Pancreas (tissue), 10 donors: ENCODE measurements around the gene LHFPL2. TPM values are rescaled to one million over a fixed set of nuclear protein-coding genes. Genes with fewer than 3 reads are reported as not detected.
"Not testable (repeated sequence)": the region's sequence is repeated elsewhere in the genome, so short reads cannot be mapped to it uniquely, and the experiment has no call there.

ENCODE experiments used
- ATAC-seq, 4 donors: fragments of 200-7000 bp; cut with Tn5 transposase; one replicate each; pipeline versions ENCODE4 v1.8.0 to v1.9.1; 2020; ENCODE audit warnings: mild to moderate bottlenecking in 4 of 4, moderate library complexity in 4 of 4
- DNase-seq, 6 donors: peaks; one replicate each; pipeline ENCODE4 v3.0.0-alpha.2; 2020
- FAIRE-seq: peaks from 2 replicates; lab custom pipeline; 2012; peaks lifted over from hg19 to GRCh38; lab: Jason Lieb, UNC
- H3K27ac ChIP-seq, 4 donors: fragments of 200-600 bp; sonication (generic); 1 replicate in 3 of 4; 2 replicates in 1 of 4; pipeline versions ENCODE4 v1.5.0 to v1.8.0; 2020
- H3K27me3 ChIP-seq, 4 donors: fragments of 200-600 bp; one replicate each; pipeline ENCODE4 v1.8.0; 2021
- H3K36me3 ChIP-seq, 3 donors: fragments of 200-600 bp; sonication (generic) in 1 of 3; one replicate each; pipeline versions ENCODE4 v1.5.0 to v1.8.0; 2020 to 2021
- H3K4me1 ChIP-seq, 3 donors: fragments of 200-600 bp; one replicate each; pipeline ENCODE4 v1.8.0; 2021
- H3K4me3 ChIP-seq, 4 donors: fragments of 200-600 bp; sonication (generic) in 2 of 4; one replicate each; pipeline versions ENCODE4 v1.5.0 to v1.8.0; 2020 to 2021
- H3K9me3 ChIP-seq, 4 donors: fragments of 200-600 bp; one replicate each; pipeline ENCODE4 v1.8.0; 2021
- CTCF ChIP-seq, 4 donors: fragments of 200-600 bp; sonication (generic) in 3 of 4; IDR thresholded peaks; one replicate each; pipeline versions ENCODE4 v1.5.0 to v1.8.0; 2021; ENCODE audit warnings: antibody characterized with exemption in 4 of 4
- WGBS, 2 donors: extraction: QIAGEN DNeasy Blood & Tissue Kit; methylation state at CpG; one replicate each; pipeline ENCODE4 v1.1.7; 2013; 5-methylcytosine and 5-hydroxymethylcytosine counted together
- intact Hi-C, 3 donors: fragments of 100-400 bp; cut with DNase I; formaldehyde crosslinking; loops; one replicate each; pipeline versions ENCODE4 v1.11.1 to v1.14.2; 2022
- polyA plus RNA-seq, 2 donors: library from polyadenylated mRNA; stranded (reverse); fragments of 200-250 nt; gene quantifications; one replicate each; pipeline ENCODE4 v1.2.3, GENCODE V29; 2013
- total RNA-seq, 6 donors: library from RNA; stranded (reverse); fragmentation: NEBNext Ultra II Directional in 4 of 6; extraction: Animal tissue kit (Norgen Biotek cat#: 25700) in 4 of 6; gene quantifications; one replicate each; pipeline versions ENCODE4 v1.2.1 to v1.2.4, GENCODE V29; 2021 to 2023
- donor health status: healthy with polysubstance abuse.
- donor health status: DM: no; HTN: no; CAD: no; lungs with moderate emphysema.
- donor health status: DM: no; HTN: no; CAD: no.
- donor health status: control.
- donor health status: control.
- donor health status: Bipolar disorder and iron deficiency.
- donor health status: DM: yes; HTN: yes; CAD: no.
- donor health status: DM: no; HTN: no; CAD: no.
- donor health status: DM: no; HTN: no; CAD: no.
- donor health status: DM: yes; HTN: yes; CAD: no.

LHFPL2 gene
- total and polyA plus RNA-seq, 8 donors, result 4.0 to 28.4 (median 13.0) TPM

GRCh38 chr5:78679905-78680304, 31.3 kb upstream of the LHFPL2 start:
- H3K4me3 ChIP-seq, result no peak overlapping the region
- FAIRE-seq, result peak; percentile 71
- no peak overlapping the region for H3K27ac ChIP-seq
- no peaks in the 10 kb centered on the region for H3K4me1 ChIP-seq
- no peak for DNase-seq
- 85 to 92% methylated on average over 5 of the region's 5 CpGs for WGBS, 2 donors
- intact Hi-C loops, result no loop called here
- ATAC-seq, result no peak
- H3K36me3 ChIP-seq, result no peaks in the 10 kb centered on the region
- no peak for TF ChIP-seq CTCF (IDR thresholded peaks at IDR 0.05)
- H3K9me3 ChIP-seq, result no peaks in the 10 kb centered on the region
- H3K27me3 ChIP-seq, result no peaks in the 10 kb centered on the region

- FAIRE-seq (no peak), ATAC-seq (peak in 3 of 4 donors; percentile 51 to 74 (median 59)), DNase-seq (no peak)
- H3K36me3 ChIP-seq, result no peaks in the 10 kb centered on the region
- H3K9me3 ChIP-seq, result no peaks in the 10 kb centered on the region
- 75 to 79% methylated on average over 6 of the region's 6 CpGs for WGBS, 2 donors
- intact Hi-C loops, result no loop called here
- H3K4me1 ChIP-seq, result no peaks in the 10 kb centered on the region
- no peak overlapping the region for H3K27ac ChIP-seq
- H3K27me3 ChIP-seq, result no peaks in the 10 kb centered on the region
- TF ChIP-seq CTCF (IDR thresholded peaks at IDR 0.05), result no peak
- H3K4me3 ChIP-seq, result no peak overlapping the region
These were observed 29.5 kb upstream of the LHFPL2 start for GRCh38 chr5:78677777-78678668.

- ATAC-seq (no peak), FAIRE-seq (no peak), DNase-seq (no peak)
- Histone ChIP-seq H3K9me3 (no peaks in the 10 kb centered on the region), H3K27ac (no peak overlapping the region), H3K36me3 (no peaks in the 10 kb centered on the region), H3K4me3 (no peak overlapping the region), H3K27me3 (no peaks in the 10 kb centered on the region), H3K4me1 (no peaks in the 10 kb centered on the region)
- WGBS, 2 donors, result 75 to 81% methylated on average over 6 of the region's 6 CpGs
- intact Hi-C loops, result no loop called here
- no peak for TF ChIP-seq CTCF (IDR thresholded peaks at IDR 0.05)
These were observed 27.6 kb upstream of the LHFPL2 start for GRCh38 chr5:78675956-78676730.

GRCh38 chr5:78673827-78674226, 25.3 kb upstream of the LHFPL2 start:
- FAIRE-seq, H3K4me1 ChIP-seq, H3K4me3 ChIP-seq, DNase-seq, H3K27me3 ChIP-seq, intact Hi-C loops, H3K27ac ChIP-seq, H3K9me3 ChIP-seq, ATAC-seq, H3K36me3 ChIP-seq: not testable (repeated sequence)

GRCh38 chr5:78672154-78672553, 23.6 kb upstream of the LHFPL2 start:
- DNase-seq (no peak), ATAC-seq (no peak), FAIRE-seq (no peak)
- H3K4me1 ChIP-seq, result no peaks in the 10 kb centered on the region
- H3K27me3 ChIP-seq, result no peaks in the 10 kb centered on the region
- WGBS, 2 donors, result 96 to 98% methylated on average over 2 of the region's 2 CpGs
- H3K4me3 ChIP-seq, result no peak overlapping the region
- no peak for TF ChIP-seq CTCF (IDR thresholded peaks at IDR 0.05)
- no peaks in the 10 kb centered on the region for H3K36me3 ChIP-seq
- no peak overlapping the region for H3K27ac ChIP-seq
- no peaks in the 10 kb centered on the region for H3K9me3 ChIP-seq
- intact Hi-C loops, result no loop called here
